DND-41 (cell line): ENCODE results near the gene SMIM14.
"Not testable (repeated sequence)": the region's sequence is repeated elsewhere in the genome, so short reads cannot be mapped to it uniquely, and the experiment has no call there.

ENCODE experiments used
- ATAC-seq: fragments of 200-7000 bp; cut with Tn5 transposase; 3 replicates; pipeline ENCODE4 v1.9.1; 2021; ENCODE audit warnings: low read depth; ENCODE audit not compliant: insufficient read depth
- DNase-seq: peaks from one replicate; pipeline ENCODE4 v3.0.0-alpha.2; 2020
- H2AFZ ChIP-seq: 2 replicates; pipeline ENCODE4 v1.6.0; 2012; ENCODE audit warnings: low read depth, low read length
- H3K27ac ChIP-seq: 2 replicates; pipeline ENCODE4 v1.5.1; 2012; ENCODE audit warnings: low read length, inconsistent platforms
- H3K27me3 ChIP-seq: fragments of 200-600 bp; sonication (generic); 2 replicates; pipeline ENCODE4 v1.6.0; 2012; ENCODE audit warnings: low read length, mild to moderate bottlenecking, inconsistent platforms; ENCODE audit not compliant: insufficient read depth, poor library complexity
- H3K36me3 ChIP-seq: 2 replicates; pipeline ENCODE4 v1.5.1; 2012; ENCODE audit warnings: low read length, inconsistent platforms; ENCODE audit not compliant: insufficient read depth
- H3K4me1 ChIP-seq: 2 replicates; pipeline ENCODE4 v1.5.1; 2012; ENCODE audit warnings: mild to moderate bottlenecking, low read length; ENCODE audit not compliant: insufficient read depth
- H3K4me2 ChIP-seq: 2 replicates; pipeline ENCODE4 v1.6.0; 2012; ENCODE audit warnings: mild to moderate bottlenecking, moderate library complexity, low read length, inconsistent platforms; ENCODE audit not compliant: insufficient read depth
- H3K4me3 ChIP-seq, 2 experiments: fragments of 200-600 bp in 1 of 2; shearing (Covaris generic) in 1 of 2; 2 replicates each; pipeline ENCODE4 v1.5.1; 2012 to 2016; ENCODE audit warnings: inconsistent platforms in 2 of 2, low read length in 2 of 2, mild to moderate bottlenecking in 2 of 2, low read depth in 1 of 2, moderate library complexity in 1 of 2
- H3K79me2 ChIP-seq: 2 replicates; pipeline ENCODE4 v1.6.0; 2012; ENCODE audit warnings: low read length, inconsistent platforms; ENCODE audit not compliant: insufficient read depth
- H3K9ac ChIP-seq: 2 replicates; pipeline ENCODE4 v1.6.0; 2012; ENCODE audit warnings: low read depth, mild to moderate bottlenecking, inconsistent platforms, low read length, moderate library complexity
- H3K9me3 ChIP-seq: 2 replicates; pipeline ENCODE4 v1.5.1; 2012; ENCODE audit warnings: low read length, moderate library complexity, mild to moderate bottlenecking, inconsistent platforms; ENCODE audit not compliant: insufficient read depth, severe bottlenecking
- H4K20me1 ChIP-seq: 2 replicates; pipeline ENCODE4 v1.6.0; 2012; ENCODE audit warnings: low read length; ENCODE audit not compliant: insufficient read depth
- EZH2 ChIP-seq: IDR thresholded peaks from 3 replicates; pipeline ENCODE4 v1.6.1; 2012; ENCODE audit warnings: borderline replicate concordance, low read depth, mild to moderate bottlenecking, moderate library complexity, low read length, inconsistent platforms; ENCODE audit not compliant: severe bottlenecking
- TF ChIP-seq, protein P1 (sequence below): IDR thresholded peaks from 2 replicates; pipeline ENCODE4 v1.5.1; 2012; ENCODE audit warnings: borderline replicate concordance, low read length, moderate library complexity, mild to moderate bottlenecking; ENCODE audit not compliant: poor library complexity, severe bottlenecking; ENCODE audit errors: extremely low read depth

The SMIM14 gene

DNA sequence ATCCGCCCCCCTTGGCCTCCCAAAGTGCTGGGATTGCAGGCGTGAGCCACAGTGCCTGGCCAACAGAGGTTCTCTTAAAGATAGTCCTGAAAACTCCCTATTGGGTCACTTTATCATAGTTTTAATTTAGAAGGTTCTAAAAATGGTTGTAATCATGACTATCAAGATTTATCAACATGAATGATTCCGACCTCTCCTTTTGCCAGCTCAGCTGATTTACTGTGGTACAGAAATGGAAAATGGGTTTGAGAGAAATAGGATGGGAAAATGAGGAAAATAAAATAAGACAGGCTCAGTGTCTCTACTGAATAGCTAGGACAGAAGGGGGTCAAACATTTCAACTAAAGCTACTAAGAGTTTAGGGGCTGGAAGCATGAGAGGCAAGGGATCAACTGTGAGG lies 83.2 kb downstream of the SMIM14 start:
- ATAC-seq (no peak), DNase-seq (no peak)
- no peaks in the 10 kb centered on the region for H3K27me3 ChIP-seq
- TF ChIP-seq, protein P1, sequence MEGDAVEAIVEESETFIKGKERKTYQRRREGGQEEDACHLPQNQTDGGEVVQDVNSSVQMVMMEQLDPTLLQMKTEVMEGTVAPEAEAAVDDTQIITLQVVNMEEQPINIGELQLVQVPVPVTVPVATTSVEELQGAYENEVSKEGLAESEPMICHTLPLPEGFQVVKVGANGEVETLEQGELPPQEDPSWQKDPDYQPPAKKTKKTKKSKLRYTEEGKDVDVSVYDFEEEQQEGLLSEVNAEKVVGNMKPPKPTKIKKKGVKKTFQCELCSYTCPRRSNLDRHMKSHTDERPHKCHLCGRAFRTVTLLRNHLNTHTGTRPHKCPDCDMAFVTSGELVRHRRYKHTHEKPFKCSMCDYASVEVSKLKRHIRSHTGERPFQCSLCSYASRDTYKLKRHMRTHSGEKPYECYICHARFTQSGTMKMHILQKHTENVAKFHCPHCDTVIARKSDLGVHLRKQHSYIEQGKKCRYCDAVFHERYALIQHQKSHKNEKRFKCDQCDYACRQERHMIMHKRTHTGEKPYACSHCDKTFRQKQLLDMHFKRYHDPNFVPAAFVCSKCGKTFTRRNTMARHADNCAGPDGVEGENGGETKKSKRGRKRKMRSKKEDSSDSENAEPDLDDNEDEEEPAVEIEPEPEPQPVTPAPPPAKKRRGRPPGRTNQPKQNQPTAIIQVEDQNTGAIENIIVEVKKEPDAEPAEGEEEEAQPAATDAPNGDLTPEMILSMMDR = no peak
- TF ChIP-seq EZH2 = no peak
- no peaks in the 10 kb centered on the region for H3K36me3 ChIP-seq
- no peak overlapping the region for H3K9ac ChIP-seq
- H3K4me1 ChIP-seq = no peaks in the 10 kb centered on the region
- no peak overlapping the region for H2AFZ ChIP-seq
- H3K4me3 ChIP-seq = no peak overlapping the region
- no peaks in the 10 kb centered on the region for H3K9me3 ChIP-seq
- H3K79me2 ChIP-seq = no peaks in the 10 kb centered on the region
- no peak overlapping the region for H3K4me2 ChIP-seq
- H3K27ac ChIP-seq = no peak overlapping the region
- no peaks in the 10 kb centered on the region for H4K20me1 ChIP-seq

DNA sequence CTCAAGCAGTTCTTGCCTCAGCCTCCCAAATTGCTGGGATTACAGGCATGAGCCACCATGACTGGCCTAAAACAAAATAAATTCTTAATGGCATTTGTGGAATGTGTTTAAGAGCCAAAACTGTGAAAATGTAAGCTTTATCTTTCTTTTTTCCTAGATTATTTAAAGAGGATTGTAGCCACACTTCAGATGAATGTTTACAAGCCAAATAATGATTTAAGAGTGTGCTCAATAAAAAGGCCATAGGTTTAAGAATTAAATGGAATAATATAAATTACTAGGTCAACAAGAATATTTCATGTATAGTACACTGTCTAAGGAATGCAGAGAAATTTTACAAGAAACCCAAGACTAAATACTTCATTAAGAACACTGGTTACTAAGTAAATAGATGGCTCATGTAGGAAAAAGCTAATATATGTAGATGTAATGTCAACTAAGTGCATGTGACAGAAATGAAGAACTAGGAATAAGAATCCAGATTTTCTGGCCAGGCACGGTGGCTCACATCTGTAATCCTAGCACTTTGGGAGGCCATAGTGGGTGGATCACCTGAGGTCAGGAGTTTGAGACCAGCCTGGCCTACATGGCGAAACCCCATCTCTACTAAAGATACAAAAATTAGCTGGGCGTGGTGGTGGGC lies 90.1 kb downstream of the SMIM14 start:
- H4K20me1 ChIP-seq = no peaks in the 10 kb centered on the region
- H3K4me3 ChIP-seq = no peak overlapping the region
- H3K9me3 ChIP-seq = no peaks in the 10 kb centered on the region
- no peak for TF ChIP-seq EZH2
- TF ChIP-seq, protein P1 = no peak
- no peak for ATAC-seq
- no peaks in the 10 kb centered on the region for H3K79me2 ChIP-seq
- no peak overlapping the region for H3K27ac ChIP-seq
- H3K9ac ChIP-seq = no peak overlapping the region
- H2AFZ ChIP-seq = no peak overlapping the region
- H3K4me2 ChIP-seq = no peak overlapping the region
- H3K36me3 ChIP-seq = no peaks in the 10 kb centered on the region
- DNase-seq = no peak
- no peaks in the 10 kb centered on the region for H3K4me1 ChIP-seq
- no peaks in the 10 kb centered on the region for H3K27me3 ChIP-seq

DNA sequence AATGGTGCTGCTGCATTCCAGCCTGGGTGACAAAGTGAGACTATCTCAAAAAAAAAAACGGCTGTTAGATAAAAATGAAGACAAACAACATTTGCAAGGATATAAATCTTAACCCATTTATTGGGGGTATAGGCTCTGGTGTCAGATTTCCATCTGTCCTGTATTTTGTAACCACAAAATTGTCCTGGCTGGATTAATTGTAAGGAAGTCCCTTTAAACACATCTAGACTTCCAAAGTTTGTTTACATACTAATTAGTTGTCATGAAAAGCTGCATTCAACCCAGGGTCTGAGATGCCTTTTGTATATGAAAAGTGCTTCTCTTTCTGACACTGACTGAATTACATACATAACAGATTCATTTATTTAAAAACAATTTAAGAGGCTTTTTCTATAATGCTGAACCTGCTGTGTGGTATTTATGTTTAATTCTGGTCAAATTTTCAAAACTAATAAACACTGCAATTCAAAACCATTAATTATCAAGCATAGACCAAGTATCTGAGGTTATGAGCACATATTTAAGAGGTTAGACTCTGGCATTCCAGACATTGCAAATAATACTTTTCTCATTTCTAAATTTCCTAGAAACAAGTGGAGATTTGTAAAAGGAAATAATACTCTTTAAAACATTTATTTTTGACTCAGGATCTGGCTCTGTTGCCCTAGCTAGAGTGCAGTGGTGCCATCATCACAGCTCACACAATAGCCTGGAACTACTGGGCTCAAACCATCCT lies 93.9 kb downstream of the SMIM14 start:
- DNase-seq (no peak), ATAC-seq (no peak)
- no peaks in the 10 kb centered on the region for H3K4me1 ChIP-seq
- H4K20me1 ChIP-seq = no peaks in the 10 kb centered on the region
- H3K4me3 ChIP-seq = no peak overlapping the region
- H3K27ac ChIP-seq = no peak overlapping the region
- no peaks in the 10 kb centered on the region for H3K36me3 ChIP-seq
- H3K27me3 ChIP-seq = no peaks in the 10 kb centered on the region
- no peak overlapping the region for H3K9ac ChIP-seq
- H3K4me2 ChIP-seq = no peak overlapping the region
- H2AFZ ChIP-seq = no peak overlapping the region
- no peaks in the 10 kb centered on the region for H3K9me3 ChIP-seq
- no peak for TF ChIP-seq EZH2
- no peaks in the 10 kb centered on the region for H3K79me2 ChIP-seq

DNA sequence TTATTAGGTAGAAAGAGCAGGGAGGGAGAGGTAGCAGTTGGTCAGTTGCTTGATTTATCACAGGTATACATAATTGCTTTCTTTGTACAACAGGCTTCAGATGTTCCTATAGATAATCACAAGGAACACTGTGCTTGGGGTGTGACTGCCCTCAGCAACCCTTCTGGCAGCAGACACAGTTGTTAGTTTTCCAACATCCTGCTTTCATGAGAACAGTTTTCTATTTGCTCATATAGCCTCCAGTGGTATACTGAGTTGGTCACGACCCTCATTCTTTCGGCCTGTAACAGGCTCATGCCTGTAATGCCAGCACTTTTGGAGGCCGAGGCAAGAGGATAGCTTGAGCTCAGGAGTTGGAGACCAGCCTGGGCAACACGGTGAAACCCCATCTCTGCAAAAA lies 94.6 kb downstream of the SMIM14 start:
- not testable (repeated sequence) for H3K27me3 ChIP-seq, H3K4me1 ChIP-seq, H3K4me2 ChIP-seq, H3K27ac ChIP-seq, H2AFZ ChIP-seq, DNase-seq, H3K9ac ChIP-seq, H3K36me3 ChIP-seq, H3K4me3 ChIP-seq, H3K79me2 ChIP-seq, H4K20me1 ChIP-seq, ATAC-seq, H3K9me3 ChIP-seq
